HG03025 (cell line): ENCODE data around the gene TCF7.

Experiments used
- ATAC-seq: cut with Tn5 transposase; IDR thresholded peaks from one replicate; pipeline ENCODE4 v1.9.1; 2021; ENCODE audit warnings: mild to moderate bottlenecking, moderate library complexity; ENCODE audit not compliant: unreplicated experiment, low FRiP score

TCF7 gene

GRCh38 chr5:134174841-134175839, 60.7 kb downstream of the TCF7 start:
- no peak for ATAC-seq

- ATAC-seq = no peak
Observed at GRCh38 chr5:134175921-134176510, 61.5 kb downstream of the TCF7 start.

- ATAC-seq = peak; percentile 72
Observed at GRCh38 chr5:134176511-134177368, 62.3 kb downstream of the TCF7 start, which contains the start of gene SKP1. Gene SKP1 (minus strand): TSS chr5:134176950. CDS start chr5:134174022, 2,928 bp downstream.

- no peak for ATAC-seq
Observed at GRCh38 chr5:134177369-134178095, 63.1 kb downstream of the TCF7 start.

- ATAC-seq = no peak
Observed at GRCh38 chr5:134178096-134178419, 63.6 kb downstream of the TCF7 start.

- no peak for ATAC-seq
Observed at GRCh38 chr5:134183481-134183880, 69.0 kb downstream of the TCF7 start.

GRCh38 chr5:134184155-134185135, 70.0 kb downstream of the TCF7 start:
- ATAC-seq = no peak

GRCh38 chr5:134188092-134188491, 73.6 kb downstream of the TCF7 start:
- ATAC-seq = no peak

- ATAC-seq = no peak
Observed at GRCh38 chr5:134189031-134189430, 74.5 kb downstream of the TCF7 start.

- no peak for ATAC-seq
Observed at GRCh38 chr5:134195666-134196065, 81.2 kb downstream of the TCF7 start.
